ENCODE results near the gene NBEA.

NBEA gene

DNA sequence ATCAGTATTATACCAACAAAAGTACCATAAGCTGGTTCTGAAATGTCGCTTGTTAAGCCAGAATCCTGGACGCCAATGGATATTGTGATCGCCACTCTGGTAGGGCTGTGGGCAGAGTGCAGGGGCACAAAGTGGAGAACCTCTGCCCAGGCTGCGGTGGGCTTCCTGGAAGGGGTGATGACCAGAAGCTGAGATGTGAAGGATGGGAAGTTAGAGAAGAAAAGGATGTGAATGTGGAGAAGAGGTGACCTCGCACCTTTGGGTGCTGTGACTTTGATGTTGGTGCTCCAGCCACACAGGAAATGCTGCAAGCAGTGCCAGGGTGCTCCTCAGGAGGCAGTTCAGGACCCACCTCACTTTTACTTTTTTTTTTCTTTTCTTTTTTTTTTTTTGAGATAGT, 742.4 kb downstream of the NBEA start (continued):
- TF ChIP-seq, protein P1, sequence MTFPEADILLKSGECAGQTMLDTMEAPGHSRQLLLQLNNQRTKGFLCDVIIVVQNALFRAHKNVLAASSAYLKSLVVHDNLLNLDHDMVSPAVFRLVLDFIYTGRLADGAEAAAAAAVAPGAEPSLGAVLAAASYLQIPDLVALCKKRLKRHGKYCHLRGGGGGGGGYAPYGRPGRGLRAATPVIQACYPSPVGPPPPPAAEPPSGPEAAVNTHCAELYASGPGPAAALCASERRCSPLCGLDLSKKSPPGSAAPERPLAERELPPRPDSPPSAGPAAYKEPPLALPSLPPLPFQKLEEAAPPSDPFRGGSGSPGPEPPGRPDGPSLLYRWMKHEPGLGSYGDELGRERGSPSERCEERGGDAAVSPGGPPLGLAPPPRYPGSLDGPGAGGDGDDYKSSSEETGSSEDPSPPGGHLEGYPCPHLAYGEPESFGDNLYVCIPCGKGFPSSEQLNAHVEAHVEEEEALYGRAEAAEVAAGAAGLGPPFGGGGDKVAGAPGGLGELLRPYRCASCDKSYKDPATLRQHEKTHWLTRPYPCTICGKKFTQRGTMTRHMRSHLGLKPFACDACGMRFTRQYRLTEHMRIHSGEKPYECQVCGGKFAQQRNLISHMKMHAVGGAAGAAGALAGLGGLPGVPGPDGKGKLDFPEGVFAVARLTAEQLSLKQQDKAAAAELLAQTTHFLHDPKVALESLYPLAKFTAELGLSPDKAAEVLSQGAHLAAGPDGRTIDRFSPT (tag by site-specific recombination; IDR thresholded peaks at IDR 0.05) = no peak
- no peak for TF ChIP-seq SP2 (tag by site-specific recombination; IDR thresholded peaks at IDR 0.05)

DNA sequence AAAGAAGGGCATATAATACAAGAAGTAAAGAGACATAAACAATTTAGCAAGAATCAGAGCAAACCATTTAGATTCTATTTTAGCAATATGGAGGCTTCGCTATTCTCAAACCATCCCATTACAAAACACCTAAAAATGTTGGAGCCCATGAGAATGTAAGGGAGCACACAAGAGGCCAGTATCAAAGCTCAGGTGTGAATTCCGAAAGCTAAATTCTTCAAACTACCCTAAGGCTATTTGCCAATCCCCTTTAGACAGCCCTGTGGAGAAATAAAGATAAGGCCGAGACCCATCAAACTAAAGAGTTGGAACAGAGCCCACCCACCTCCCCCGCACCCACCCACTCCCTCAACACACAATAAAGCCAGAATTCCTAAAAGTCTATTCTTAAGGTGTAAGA, 745.3 kb downstream of the NBEA start:
- ChIA-PET POLR2A (no interaction called here), CTCF (no interaction called here)
- Histone ChIP-seq H3K9me3 (ENCODE audit: control insufficient read depth, insufficient read depth, low read depth, low read length) (no peaks in the 10 kb centered on the region), H3K4me3 (ENCODE audit: low read depth, low read length) (no peak overlapping the region), H3K36me3 (ENCODE audit: control insufficient read depth in 2 of 2, insufficient read depth in 1 of 2, low read length in 2 of 2) (no peaks in the 10 kb centered on the region), H3K27ac (ENCODE audit: extremely low read depth, low read depth, low read length) (no peak overlapping the region), H3K4me1 (ENCODE audit: control insufficient read depth, insufficient read depth, low read length) (no peaks in the 10 kb centered on the region)
- TF ChIP-seq ZNF248 (tag by site-specific recombination; IDR thresholded peaks at IDR 0.05) (no peak), ZNF184 (tag by site-specific recombination; IDR thresholded peaks at IDR 0.05) (no peak), GLIS1 (tag by site-specific recombination; IDR thresholded peaks at IDR 0.05) (no peak), KLF16 (tag by site-specific recombination; IDR thresholded peaks at IDR 0.05) (no peak), ZNF302 (tag by site-specific recombination; IDR thresholded peaks at IDR 0.05; ENCODE audit: low read depth) (no peak), ZNF776 (tag by site-specific recombination; IDR thresholded peaks at IDR 0.05; ENCODE audit: borderline replicate concordance) (no peak), ZNF548 (tag by site-specific recombination; IDR thresholded peaks at IDR 0.05) (no peak)
- TF ChIP-seq, protein P2, sequence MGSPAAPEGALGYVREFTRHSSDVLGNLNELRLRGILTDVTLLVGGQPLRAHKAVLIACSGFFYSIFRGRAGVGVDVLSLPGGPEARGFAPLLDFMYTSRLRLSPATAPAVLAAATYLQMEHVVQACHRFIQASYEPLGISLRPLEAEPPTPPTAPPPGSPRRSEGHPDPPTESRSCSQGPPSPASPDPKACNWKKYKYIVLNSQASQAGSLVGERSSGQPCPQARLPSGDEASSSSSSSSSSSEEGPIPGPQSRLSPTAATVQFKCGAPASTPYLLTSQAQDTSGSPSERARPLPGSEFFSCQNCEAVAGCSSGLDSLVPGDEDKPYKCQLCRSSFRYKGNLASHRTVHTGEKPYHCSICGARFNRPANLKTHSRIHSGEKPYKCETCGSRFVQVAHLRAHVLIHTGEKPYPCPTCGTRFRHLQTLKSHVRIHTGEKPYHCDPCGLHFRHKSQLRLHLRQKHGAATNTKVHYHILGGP (tag by site-specific recombination; IDR thresholded peaks at IDR 0.05) = no peak
- TF ChIP-seq, protein P3, sequence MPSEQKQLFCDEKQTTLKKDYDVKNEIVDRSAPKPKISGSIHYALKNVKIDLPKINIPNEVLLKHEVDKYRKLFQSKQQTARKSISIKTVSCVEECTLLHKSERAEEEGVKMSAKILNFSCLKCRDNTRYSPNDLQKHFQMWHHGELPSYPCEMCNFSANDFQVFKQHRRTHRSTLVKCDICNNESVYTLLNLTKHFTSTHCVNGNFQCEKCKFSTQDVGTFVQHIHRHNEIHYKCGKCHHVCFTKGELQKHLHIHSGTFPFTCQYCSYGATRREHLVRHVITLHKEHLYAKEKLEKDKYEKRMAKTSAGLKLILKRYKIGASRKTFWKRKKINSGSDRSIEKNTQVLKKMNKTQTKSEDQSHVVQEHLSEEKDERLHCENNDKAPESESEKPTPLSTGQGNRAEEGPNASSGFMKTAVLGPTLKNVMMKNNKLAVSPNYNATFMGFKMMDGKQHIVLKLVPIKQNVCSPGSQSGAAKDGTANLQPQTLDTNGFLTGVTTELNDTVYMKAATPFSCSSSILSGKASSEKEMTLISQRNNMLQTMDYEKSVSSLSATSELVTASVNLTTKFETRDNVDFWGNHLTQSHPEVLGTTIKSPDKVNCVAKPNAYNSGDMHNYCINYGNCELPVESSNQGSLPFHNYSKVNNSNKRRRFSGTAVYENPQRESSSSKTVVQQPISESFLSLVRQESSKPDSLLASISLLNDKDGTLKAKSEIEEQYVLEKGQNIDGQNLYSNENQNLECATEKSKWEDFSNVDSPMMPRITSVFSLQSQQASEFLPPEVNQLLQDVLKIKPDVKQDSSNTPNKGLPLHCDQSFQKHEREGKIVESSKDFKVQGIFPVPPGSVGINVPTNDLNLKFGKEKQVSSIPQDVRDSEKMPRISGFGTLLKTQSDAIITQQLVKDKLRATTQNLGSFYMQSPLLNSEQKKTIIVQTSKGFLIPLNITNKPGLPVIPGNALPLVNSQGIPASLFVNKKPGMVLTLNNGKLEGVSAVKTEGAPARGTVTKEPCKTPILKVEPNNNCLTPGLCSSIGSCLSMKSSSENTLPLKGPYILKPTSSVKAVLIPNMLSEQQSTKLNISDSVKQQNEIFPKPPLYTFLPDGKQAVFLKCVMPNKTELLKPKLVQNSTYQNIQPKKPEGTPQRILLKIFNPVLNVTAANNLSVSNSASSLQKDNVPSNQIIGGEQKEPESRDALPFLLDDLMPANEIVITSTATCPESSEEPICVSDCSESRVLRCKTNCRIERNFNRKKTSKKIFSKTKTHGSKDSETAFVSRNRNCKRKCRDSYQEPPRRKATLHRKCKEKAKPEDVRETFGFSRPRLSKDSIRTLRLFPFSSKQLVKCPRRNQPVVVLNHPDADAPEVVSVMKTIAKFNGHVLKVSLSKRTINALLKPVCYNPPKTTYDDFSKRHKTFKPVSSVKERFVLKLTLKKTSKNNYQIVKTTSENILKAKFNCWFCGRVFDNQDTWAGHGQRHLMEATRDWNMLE (tag by site-specific recombination; conservative IDR thresholded peaks at IDR 0.05; ENCODE audit: low read depth) = no peak
- TF ChIP-seq, protein P4, sequence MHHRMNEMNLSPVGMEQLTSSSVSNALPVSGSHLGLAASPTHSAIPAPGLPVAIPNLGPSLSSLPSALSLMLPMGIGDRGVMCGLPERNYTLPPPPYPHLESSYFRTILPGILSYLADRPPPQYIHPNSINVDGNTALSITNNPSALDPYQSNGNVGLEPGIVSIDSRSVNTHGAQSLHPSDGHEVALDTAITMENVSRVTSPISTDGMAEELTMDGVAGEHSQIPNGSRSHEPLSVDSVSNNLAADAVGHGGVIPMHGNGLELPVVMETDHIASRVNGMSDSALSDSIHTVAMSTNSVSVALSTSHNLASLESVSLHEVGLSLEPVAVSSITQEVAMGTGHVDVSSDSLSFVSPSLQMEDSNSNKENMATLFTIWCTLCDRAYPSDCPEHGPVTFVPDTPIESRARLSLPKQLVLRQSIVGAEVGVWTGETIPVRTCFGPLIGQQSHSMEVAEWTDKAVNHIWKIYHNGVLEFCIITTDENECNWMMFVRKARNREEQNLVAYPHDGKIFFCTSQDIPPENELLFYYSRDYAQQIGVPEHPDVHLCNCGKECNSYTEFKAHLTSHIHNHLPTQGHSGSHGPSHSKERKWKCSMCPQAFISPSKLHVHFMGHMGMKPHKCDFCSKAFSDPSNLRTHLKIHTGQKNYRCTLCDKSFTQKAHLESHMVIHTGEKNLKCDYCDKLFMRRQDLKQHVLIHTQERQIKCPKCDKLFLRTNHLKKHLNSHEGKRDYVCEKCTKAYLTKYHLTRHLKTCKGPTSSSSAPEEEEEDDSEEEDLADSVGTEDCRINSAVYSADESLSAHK (tag by site-specific recombination; IDR thresholded peaks at IDR 0.05) = no peak
- TF ChIP-seq, protein P5, sequence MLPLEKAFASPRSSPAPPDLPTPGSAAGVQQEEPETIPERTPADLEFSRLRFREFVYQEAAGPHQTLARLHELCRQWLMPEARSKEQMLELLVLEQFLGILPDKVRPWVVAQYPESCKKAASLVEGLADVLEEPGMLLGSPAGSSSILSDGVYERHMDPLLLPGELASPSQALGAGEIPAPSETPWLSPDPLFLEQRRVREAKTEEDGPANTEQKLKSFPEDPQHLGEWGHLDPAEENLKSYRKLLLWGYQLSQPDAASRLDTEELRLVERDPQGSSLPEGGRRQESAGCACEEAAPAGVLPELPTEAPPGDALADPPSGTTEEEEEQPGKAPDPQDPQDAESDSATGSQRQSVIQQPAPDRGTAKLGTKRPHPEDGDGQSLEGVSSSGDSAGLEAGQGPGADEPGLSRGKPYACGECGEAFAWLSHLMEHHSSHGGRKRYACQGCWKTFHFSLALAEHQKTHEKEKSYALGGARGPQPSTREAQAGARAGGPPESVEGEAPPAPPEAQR (tag by site-specific recombination; IDR thresholded peaks at IDR 0.05) = no peak
